Muscle layer of duodenum (tissue), 2 donors: ENCODE results near the gene ACTR8.

Experiments
- H3K27ac ChIP-seq: one replicate; pipeline ENCODE4 v1.7.0; 2013; ENCODE audit warnings: mild to moderate bottlenecking, low read length
- H3K27me3 ChIP-seq: one replicate; pipeline ENCODE4 v1.7.0; 2013; ENCODE audit warnings: low read depth, mild to moderate bottlenecking, control low read depth, low read length
- H3K36me3 ChIP-seq, 2 donors: one replicate each; pipeline ENCODE4 v1.7.0; 2013; ENCODE audit warnings: low read length in 2 of 2, control low read depth in 1 of 2, mild to moderate bottlenecking in 1 of 2; ENCODE audit not compliant: insufficient read depth in 2 of 2, control insufficient read depth in 1 of 2
- H3K4me1 ChIP-seq, 2 donors: one replicate each; pipeline ENCODE4 v1.7.0; 2013; ENCODE audit warnings: low read length in 2 of 2, mild to moderate bottlenecking in 2 of 2, control low read depth in 1 of 2, moderate library complexity in 1 of 2; ENCODE audit not compliant: insufficient read depth in 2 of 2, control insufficient read depth in 1 of 2
- H3K4me3 ChIP-seq, 2 donors: one replicate each; pipeline ENCODE4 v1.7.0; 2013; ENCODE audit warnings: low read length in 2 of 2, low read depth in 1 of 2, mild to moderate bottlenecking in 1 of 2
- H3K9me3 ChIP-seq, 2 donors: one replicate each; pipeline ENCODE4 v1.7.0; 2013; ENCODE audit warnings: low read length in 2 of 2, control low read depth in 1 of 2, mild to moderate bottlenecking in 1 of 2; ENCODE audit not compliant: control insufficient read depth in 1 of 2
- donor health status: healthy.

Gene ACTR8

DNA sequence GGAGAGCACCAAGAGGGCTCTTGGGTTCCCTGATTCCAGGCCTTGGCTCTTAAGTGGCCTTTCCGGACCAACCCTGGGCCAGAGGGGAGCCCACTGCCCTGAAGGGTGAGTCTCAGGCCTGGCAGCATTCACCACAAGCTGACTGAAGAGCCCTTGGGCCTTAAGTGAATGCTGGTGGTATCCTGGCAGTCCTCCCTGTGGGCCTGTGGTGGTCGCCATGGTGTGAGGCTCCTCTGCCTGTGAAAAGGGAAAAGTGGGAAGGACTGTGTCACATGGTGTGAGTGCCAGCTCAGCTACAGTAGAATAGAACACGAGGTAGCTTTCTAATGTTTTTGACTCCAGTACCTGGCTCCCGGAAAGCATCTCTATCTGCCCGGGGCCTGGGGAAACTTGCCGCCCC lies 51.0 kb downstream of the ACTR8 start:
- Histone ChIP-seq H3K36me3 (no peaks in the 10 kb centered on the region), H3K4me3 (no peak overlapping the region), H3K27me3 (no peaks in the 10 kb centered on the region), H3K9me3 (no peaks in the 10 kb centered on the region), H3K27ac (no peak overlapping the region), H3K4me1 (no peaks in the 10 kb centered on the region)

DNA sequence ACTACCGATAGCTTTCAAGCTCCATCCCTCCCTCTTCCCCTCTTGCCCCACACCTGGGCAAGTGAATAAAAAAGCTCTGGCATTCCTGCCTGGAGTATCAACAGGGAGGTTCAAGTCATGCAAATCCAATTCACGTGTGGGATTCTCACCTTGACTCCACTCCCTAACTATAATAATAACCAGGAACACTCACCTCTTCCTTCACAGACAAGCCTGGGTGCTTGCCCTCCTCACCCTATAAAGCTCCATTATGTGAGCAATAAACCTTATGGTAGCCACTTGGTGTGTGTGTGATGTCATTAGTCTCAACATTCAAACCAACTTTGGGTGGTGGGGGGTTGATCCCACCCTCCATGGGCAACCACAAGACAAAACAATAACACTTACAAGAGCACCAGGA lies 52.3 kb downstream of the ACTR8 start:
- Histone ChIP-seq H3K9me3 (no peaks in the 10 kb centered on the region), H3K4me1 (no peaks in the 10 kb centered on the region), H3K4me3 (no peak overlapping the region), H3K27me3 (no peaks in the 10 kb centered on the region), H3K27ac (no peak overlapping the region), H3K36me3 (no peaks in the 10 kb centered on the region)

DNA sequence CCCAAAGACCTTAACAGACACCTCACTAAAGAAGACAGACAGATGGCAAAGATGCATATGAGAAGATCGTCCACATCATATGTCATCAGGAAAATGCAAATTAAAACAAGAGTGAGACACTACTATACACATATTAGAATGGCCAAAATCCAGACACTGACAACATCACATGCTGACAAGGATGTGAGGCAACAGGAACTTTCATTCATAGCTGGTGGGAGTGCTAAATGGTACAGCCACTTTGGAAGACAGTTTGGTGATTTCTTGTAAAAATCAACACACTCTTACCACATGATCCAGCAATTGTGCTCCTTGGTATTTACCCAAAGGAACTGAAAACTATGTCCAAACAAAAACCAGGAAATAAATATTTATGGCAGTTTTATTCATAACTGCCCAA lies 53.4 kb downstream of the ACTR8 start:
- no peaks in the 10 kb centered on the region for H3K4me1 ChIP-seq
- H3K27me3 ChIP-seq, result no peaks in the 10 kb centered on the region
- H3K27ac ChIP-seq, result no peak overlapping the region
- H3K4me3 ChIP-seq, result no peak overlapping the region
- H3K9me3 ChIP-seq, result no peaks in the 10 kb centered on the region
- no peaks in the 10 kb centered on the region for H3K36me3 ChIP-seq

DNA sequence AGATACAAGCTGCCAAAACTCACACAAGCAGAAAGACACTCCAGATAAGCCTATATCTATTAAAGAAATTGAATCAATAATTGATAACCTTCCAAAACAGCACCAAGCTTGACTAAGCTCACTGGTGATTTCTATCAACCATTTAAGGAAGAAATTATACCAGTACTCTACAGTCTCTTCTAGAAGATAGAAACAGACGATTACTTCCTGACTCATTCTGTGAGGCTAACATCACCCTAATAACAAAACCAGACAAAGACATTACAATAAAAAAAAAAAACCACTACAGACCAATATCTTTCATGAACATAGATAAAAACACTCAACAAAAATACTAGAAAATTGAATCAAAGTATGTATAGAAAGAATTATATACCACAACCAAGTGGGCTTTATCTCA lies 55.9 kb downstream of the ACTR8 start:
- H3K4me1 ChIP-seq, result no peaks in the 10 kb centered on the region
- H3K4me3 ChIP-seq, result no peak overlapping the region
- H3K36me3 ChIP-seq, result no peaks in the 10 kb centered on the region
- H3K9me3 ChIP-seq, result no peaks in the 10 kb centered on the region
- H3K27ac ChIP-seq, result no peak overlapping the region
- no peaks in the 10 kb centered on the region for H3K27me3 ChIP-seq

DNA sequence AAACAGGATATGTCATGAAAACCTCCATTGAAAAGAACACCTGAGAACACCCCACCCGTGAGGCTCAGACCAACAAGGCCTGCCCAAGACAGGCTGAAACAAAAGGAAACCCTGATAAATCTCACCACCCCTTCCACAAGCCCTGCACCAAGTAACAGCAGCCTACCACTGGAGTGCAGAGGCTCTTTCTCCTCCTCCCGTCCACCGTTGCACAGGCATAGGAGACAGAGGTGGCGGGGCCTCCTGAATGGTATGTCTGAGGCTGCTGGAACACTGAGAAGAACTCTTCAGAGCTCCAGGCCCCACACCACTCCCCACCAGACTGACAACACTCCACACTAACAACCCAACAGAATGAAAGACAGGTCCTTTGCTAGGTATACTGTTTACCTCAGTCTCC lies 57.2 kb downstream of the ACTR8 start:
- H3K27me3 ChIP-seq, result no peaks in the 10 kb centered on the region
- no peaks in the 10 kb centered on the region for H3K36me3 ChIP-seq
- no peaks in the 10 kb centered on the region for H3K9me3 ChIP-seq
- H3K4me3 ChIP-seq, result no peak overlapping the region
- no peak overlapping the region for H3K27ac ChIP-seq
- H3K4me1 ChIP-seq, result no peaks in the 10 kb centered on the region

DNA sequence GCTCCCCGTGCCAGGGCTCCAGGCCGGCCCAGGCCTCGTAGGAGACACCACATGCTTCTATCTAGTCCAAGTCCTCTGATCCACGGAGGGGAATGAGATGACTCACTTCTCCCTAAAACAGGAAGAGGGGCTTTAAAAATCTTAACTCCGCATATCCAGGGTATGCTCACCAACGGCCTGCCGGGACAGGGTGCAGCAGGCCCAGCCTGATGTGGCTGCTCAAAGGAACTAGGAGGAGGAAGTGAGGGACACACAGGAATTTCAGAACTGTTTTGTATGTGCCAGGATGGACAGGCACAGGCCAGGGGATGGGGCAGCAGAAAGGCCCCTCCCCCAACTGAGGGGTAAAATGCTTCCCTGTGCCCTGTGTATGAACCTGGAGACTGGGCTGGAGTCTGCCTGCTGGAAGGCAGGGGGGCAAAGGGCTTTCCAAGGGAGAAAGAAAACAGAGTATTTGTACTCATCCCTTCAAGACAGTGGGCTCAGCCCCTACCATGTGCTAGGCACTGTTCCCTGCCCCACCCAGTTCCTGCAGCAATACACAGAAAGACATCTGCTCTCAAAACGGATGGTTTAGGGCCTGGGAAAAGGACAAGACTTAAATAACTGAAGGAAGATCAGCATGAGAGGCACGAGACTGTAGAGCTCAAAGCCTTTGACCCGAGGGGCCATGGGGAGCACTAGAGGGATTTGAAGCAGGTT lies 57.8 kb downstream of the ACTR8 start:
- H3K4me3 ChIP-seq, result no peak overlapping the region
- H3K9me3 ChIP-seq, result no peaks in the 10 kb centered on the region
- H3K27ac ChIP-seq, result no peak overlapping the region
- H3K36me3 ChIP-seq, result no peaks in the 10 kb centered on the region
- H3K4me1 ChIP-seq, result no peaks in the 10 kb centered on the region
- H3K27me3 ChIP-seq, result no peaks in the 10 kb centered on the region

DNA sequence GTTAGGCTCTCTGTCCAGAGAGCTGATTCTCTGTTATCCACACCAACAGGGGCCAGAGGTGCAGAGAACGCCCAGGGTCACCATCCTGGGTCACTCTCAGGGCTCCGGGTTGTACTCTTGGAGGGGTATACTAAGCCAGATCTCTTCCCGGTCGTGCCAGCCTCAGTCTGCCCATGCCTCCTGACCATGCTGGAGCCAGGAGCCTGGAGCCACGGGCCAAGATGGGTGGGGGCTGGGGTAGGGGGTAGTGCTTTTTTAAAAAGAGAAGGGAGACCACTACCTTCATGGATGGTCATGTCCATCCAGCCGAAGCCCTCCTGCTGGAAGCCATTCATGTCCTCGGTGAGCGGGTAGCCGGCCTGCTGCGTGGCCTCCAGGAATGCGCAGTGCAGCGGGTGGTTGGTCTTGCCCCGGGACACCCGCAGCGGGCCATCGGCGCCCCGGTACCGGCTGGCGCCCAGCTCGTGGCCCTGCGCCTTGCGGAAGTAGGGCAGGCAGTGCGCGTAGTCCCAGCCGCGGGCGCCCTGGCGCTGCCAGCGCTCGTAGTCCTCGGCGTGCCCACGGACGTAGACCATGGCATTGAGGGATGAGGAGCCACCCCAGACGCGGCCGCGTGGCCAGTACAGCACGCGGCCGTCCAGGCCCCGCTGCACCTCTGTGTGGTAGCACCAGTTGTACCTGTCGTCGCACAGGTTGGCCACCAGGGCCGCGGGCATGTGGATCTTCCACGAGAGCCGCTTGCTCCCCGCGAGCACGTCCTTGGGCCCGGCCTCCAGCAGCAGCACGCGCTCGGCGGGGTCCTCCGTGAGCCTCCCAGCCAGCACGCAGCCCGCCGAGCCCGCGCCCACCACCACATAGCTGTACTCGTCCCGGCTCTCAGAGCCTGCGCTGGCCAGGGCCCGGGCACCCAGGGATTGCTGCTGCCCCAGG lies 58.7 kb downstream of the ACTR8 start:
- H3K27ac ChIP-seq, result no peak overlapping the region
- no peak overlapping the region for H3K4me3 ChIP-seq

DNA sequence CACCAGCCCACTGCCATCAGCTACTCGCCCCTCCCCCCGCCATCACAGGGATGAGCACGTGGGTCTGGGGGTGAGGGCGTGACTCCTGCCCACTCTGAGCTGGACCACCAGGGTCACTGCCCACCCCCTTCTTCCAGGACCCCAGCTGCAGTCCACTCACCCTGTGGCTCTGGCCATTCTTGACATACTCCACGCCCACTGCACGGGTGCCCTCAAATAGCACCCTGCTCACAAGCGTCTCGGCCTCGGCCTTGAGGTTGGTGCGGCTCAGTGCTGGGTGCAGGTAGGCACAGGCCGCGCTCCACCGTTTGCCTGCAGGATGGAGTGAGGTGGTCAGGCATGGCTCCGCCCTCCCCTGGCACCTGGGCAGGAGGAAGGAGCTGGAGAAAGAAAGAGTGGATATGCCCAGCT lies 59.6 kb downstream of the ACTR8 start:
- H3K4me3 ChIP-seq, result no peak overlapping the region
- no peaks in the 10 kb centered on the region for H3K27me3 ChIP-seq
- H3K4me1 ChIP-seq, result no peaks in the 10 kb centered on the region
- H3K27ac ChIP-seq, result no peak overlapping the region
- no peaks in the 10 kb centered on the region for H3K36me3 ChIP-seq
- H3K9me3 ChIP-seq, result no peaks in the 10 kb centered on the region

More for the DNA sequence above, 58.7 kb downstream of the ACTR8 start:
- Histone ChIP-seq H3K4me1 (no peaks in the 10 kb centered on the region), H3K36me3 (no peaks in the 10 kb centered on the region), H3K9me3 (no peaks in the 10 kb centered on the region), H3K27me3 (no peaks in the 10 kb centered on the region)

DNA sequence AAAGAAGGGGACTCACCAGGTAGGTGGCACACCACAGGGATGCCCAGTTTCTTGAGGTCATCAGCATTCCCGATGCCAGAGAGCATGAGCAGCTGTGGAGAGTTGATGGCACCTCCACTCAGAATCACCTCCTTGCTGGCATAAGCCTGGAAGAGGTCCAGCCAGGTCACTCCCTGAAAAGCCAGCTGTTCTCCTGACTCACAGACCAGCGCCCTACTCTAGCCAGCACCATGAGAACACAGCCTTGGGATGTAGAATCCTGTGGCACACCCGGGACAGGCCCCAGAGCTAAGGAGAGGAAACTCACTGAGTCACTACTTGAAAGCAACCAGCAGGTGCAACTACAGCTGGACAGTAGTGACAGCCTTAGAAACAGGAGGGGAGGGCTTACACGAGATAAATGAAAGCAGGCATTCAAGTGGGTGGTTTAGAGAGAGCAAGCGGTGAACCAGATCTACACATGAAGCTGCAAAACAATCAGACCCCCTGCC lies 60.3 kb downstream of the ACTR8 start:
- H3K9me3 ChIP-seq, result no peaks in the 10 kb centered on the region
- no peaks in the 10 kb centered on the region for H3K27me3 ChIP-seq
- H3K36me3 ChIP-seq, result no peaks in the 10 kb centered on the region
- H3K4me1 ChIP-seq, result no peaks in the 10 kb centered on the region
- no peak overlapping the region for H3K27ac ChIP-seq
- no peak overlapping the region for H3K4me3 ChIP-seq

DNA sequence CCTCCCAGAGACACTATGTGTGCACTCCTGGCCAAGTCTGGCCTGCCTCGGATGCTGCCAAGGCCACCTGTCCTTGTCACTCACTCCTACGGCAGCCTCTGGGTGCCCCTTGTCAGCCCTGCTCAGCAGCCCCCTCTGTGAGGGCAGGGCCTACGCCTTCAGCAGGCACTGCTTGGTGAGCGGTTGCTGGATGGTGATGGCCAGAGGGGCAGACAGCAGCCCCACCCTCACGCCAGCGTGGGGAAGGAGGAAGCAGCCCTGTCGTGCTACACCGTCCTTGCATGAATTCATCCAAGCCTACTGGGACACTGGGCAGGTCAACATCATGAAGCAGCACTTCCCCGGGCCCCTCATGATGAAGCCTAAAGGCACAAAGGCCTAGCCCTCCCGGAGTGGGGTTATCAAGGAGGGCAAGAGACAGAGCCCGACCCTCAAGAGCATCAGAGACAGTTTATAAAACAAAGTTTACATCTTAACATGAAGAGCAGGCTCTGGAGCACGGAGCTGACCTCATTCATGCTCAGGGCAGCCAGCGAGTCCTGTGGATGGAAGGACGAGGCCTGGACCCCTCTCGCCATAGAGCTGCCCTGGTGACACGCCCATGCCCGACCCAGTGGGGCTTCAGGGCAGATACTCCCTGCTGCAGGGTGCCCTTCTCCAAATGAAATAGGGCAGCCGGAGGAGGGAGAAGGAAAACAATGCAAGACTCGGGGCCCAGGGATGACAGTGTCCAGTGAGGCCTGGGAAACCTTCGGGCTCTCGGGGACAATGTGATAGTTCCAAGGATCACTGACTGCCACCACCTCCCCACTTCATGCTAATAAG lies 61.0 kb downstream of the ACTR8 start:
- no peak overlapping the region for H3K4me3 ChIP-seq
- H3K36me3 ChIP-seq, result no peaks in the 10 kb centered on the region
- H3K9me3 ChIP-seq, result no peaks in the 10 kb centered on the region
- no peak overlapping the region for H3K27ac ChIP-seq
- H3K27me3 ChIP-seq, result no peaks in the 10 kb centered on the region
- H3K4me1 ChIP-seq, result no peaks in the 10 kb centered on the region

DNA sequence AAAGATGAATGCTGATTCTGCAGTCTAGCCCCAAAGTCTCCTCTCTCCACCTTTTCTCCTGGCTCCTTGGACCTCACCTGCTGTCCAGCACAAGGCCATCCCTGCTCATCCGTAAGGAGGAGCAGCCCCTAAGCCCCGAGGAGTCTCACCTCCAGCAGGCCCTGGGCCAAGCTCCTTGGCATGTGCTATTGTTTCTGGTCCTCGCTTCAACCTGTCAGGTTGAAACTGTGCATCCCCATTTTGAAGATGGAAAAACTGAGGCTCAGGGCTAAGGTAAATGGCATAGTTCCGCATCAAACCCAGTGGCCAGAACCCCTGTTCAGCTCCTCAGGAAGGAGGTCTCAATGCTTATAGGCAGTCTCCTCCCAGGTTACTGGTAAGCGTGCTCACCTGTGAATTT lies 61.9 kb downstream of the ACTR8 start:
- Histone ChIP-seq H3K4me3 (no peak overlapping the region), H3K4me1 (no peaks in the 10 kb centered on the region), H3K36me3 (no peaks in the 10 kb centered on the region), H3K9me3 (no peaks in the 10 kb centered on the region), H3K27ac (no peak overlapping the region), H3K27me3 (no peaks in the 10 kb centered on the region)
